Measurements from ENCODE around the gene SDF2L1.
"Not testable (repeated sequence)": the region's sequence is repeated elsewhere in the genome, so short reads cannot be mapped to it uniquely, and the experiment has no call there.

Gene SDF2L1

DNA sequence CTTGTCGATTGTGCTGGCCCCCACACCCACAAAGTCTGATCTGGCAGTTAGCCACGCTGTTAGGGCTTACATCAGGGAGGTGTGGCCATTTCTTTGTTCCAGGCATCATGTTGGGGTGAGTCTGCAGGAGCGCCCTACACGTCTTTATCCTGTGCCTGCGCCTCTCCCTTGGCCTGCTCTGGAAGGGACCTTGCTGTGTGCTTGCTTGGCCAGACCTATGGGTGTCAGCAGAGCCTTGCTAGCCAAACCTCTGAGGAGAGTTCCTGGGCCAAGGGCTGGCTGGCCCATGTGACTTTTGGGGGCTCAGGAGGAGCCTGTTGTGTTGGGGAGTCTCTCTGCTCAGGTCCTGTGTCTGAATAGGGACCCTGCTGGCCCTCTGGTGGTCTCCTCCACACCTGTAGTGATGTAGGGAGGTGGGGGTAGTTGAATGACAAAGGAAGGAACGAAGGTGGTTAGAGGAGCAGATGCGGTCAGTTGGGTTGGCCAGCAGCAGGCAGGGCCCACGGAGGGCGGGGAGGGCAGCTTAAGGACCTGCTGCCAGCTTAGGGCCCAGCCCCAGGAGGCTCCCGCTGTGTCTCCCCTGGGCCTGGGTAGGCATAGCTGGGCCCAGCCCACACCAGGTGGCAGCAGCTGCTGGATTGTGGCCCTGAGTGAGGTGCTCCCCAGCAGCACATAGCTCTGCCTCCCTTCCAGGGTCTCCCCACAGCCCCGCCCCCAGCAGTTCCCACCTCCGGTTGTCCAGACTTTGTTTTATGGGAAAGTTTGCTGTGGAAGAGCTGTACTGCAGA is 31.6 kb downstream of the SDF2L1 start:
- no peak overlapping the region for H3K4me3 ChIP-seq (ENCODE audit: low read depth, low read length)
- no peak for DNase-seq (ENCODE audit: low read depth)
- in situ Hi-C loops (cut with HindIII; ENCODE audit: low sequenced_read_pairs) = no loop called here
- no peak for TF ChIP-seq CTCF (IDR thresholded peaks at IDR 0.05; ENCODE audit: low read depth, low read length, missing control alignments)

- no peak for DNase-seq (ENCODE audit: low read depth)
- in situ Hi-C loops (cut with HindIII; ENCODE audit: low sequenced_read_pairs) = no loop called here
Observed at GRCh38 chr22:21674638-21675245, 32.6 kb downstream of the SDF2L1 start.

DNA sequence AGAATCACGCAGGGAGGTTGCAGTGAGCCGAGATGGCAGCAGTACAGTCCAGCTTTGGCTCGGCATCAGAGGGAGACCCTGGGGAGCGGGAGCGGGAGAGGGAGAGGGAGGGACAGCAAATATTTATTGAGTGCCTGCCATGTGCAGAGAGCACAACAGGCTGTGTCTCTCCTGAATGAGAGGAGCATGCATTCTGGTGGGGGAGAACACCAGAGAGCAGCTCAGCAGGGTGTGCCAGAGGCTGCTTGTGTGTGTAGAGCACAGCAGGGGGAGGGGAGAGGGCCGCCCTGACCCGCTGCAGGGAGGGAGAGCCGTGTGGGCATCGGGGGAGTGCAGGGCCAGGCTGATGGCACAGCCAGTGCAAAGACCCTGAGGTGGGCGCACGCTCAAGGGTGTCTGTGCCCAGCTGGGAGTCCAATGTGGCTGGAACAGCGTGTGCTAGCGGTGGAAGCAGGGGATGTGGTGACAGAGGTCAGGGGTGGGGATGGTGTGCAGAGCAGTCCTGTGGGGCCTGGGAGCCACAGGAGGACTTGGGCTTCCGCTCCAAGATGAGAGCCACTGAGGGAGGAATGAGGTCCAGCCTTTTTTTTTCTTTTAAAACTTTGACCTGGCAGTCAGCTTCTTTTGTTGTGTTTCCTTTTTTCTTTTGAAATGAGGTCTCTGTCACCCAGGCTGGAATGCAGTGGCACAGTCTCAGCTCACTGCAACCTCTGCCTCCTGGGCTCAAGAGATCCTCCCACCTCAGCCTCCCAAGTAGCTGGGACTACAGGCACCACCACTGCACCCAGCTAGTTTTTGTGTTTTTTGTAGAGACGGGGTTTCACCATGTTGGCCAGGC is 35.7 kb downstream of the SDF2L1 start:
- TF ChIP-seq CTCF (IDR thresholded peaks at IDR 0.05; ENCODE audit: low read depth, low read length, missing control alignments) = no peak
- H3K4me3 ChIP-seq (ENCODE audit: low read depth, low read length) = no peak overlapping the region
- DNase-seq (ENCODE audit: low read depth) = no peak
- in situ Hi-C loops (cut with HindIII; ENCODE audit: low sequenced_read_pairs) = no loop called here

More at GRCh38 chr22:21674638-21675245, 32.6 kb downstream of the SDF2L1 start:
- H3K4me3 ChIP-seq (ENCODE audit: low read depth, low read length) = no peak overlapping the region
- TF ChIP-seq CTCF (IDR thresholded peaks at IDR 0.05; ENCODE audit: low read depth, low read length, missing control alignments) = no peak

DNA sequence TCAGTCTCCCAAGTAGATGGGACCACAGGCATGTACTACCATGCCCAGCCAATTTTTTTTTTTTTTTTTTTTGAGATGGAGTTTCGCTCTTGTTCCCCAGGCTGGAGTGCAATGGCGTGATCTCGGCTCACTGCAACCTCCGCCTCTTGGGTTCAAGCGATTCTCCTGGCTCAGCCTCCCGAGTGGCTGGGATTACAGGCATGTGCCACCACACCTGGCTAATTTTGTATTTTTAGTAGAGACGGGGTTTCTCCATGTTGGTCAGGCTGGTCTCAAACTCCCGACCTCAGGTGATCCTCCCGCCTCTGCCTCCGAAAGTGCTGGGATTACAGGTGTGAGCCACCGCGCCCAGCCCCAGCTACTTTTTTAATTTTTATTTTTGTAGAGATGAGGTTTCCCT is 36.7 kb downstream of the SDF2L1 start:
- in situ Hi-C loops (cut with HindIII; ENCODE audit: low sequenced_read_pairs); DNase-seq (ENCODE audit: low read depth); H3K4me3 ChIP-seq (ENCODE audit: low read depth, low read length): not testable (repeated sequence)

- TF ChIP-seq CTCF (IDR thresholded peaks at IDR 0.05; ENCODE audit: low read depth, low read length, missing control alignments) = no peak
- no peak overlapping the region for H3K4me3 ChIP-seq (ENCODE audit: low read depth, low read length)
- no peak for DNase-seq (ENCODE audit: low read depth)
- in situ Hi-C loops (cut with HindIII; ENCODE audit: low sequenced_read_pairs) = no loop called here
Observed at GRCh38 chr22:21679383-21679782, 37.3 kb downstream of the SDF2L1 start.

GRCh38 chr22:21680830-21681565 is 38.9 kb downstream of the SDF2L1 start:
- H3K4me3 ChIP-seq (ENCODE audit: low read depth, low read length) = no peak overlapping the region
- TF ChIP-seq CTCF (IDR thresholded peaks at IDR 0.05; ENCODE audit: low read depth, low read length, missing control alignments) = no peak
- no peak for DNase-seq (ENCODE audit: low read depth)
- in situ Hi-C loops (cut with HindIII; ENCODE audit: low sequenced_read_pairs) = no loop called here

All from astrocyte of the cerebellum (primary cell).